Melanocyte of skin (primary cell): ENCODE measurements around the gene SH2D2A. TPM values are rescaled to one million over a fixed set of nuclear protein-coding genes. Genes with fewer than 3 reads are reported as not detected.

Experiments
- total RNA-seq, 2 donors: library from RNA; depleted of rRNA; stranded (reverse); fragments of >200 nt; gene quantifications; 2 replicates each; pipeline ENCODE4 v1.2.3, GENCODE V29; 2012

SH2D2A gene
- total RNA-seq, result not detected

DNA sequence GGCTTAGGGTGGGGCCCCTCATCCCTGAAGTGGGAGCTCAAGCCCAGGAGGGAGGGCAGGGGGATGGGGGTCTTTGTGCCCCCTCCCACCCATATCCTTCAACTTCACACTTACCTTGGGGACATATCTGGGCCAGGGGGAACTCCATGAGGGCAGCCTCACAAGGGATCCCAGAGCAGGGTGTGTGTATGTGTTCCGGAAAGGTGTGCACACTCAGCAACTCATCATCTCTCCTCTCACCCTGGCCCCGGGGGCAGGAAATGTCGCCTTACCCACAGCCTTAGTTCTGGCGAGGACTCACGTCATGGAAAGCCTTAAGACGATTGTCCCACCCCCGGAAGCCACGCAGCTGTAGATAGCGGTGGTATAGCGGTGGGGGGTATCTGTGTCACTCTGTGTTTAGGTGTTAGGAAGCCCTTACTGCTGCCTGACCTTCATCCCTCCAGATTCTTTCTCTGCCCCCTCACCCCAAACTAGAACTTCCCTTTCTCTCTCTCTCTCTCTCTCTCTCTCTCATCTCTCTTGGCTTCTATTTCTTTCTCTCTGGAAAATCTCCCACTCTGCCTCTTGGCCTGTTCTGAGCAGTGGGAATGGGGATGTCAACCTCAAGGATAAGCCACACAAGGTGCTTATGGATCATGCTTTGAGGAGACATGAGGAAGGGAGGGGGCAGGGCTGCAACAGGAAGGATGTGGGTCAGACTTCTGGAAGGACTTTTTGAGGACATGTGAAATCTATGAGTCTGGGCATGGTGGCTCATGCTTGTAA is at the start of gene SH2D2A:
SH2D2A (minus strand) TSS at position 288 of the 768 bp plus-strand sequence; CDS start at position 148, 140 bp downstream.

DNA sequence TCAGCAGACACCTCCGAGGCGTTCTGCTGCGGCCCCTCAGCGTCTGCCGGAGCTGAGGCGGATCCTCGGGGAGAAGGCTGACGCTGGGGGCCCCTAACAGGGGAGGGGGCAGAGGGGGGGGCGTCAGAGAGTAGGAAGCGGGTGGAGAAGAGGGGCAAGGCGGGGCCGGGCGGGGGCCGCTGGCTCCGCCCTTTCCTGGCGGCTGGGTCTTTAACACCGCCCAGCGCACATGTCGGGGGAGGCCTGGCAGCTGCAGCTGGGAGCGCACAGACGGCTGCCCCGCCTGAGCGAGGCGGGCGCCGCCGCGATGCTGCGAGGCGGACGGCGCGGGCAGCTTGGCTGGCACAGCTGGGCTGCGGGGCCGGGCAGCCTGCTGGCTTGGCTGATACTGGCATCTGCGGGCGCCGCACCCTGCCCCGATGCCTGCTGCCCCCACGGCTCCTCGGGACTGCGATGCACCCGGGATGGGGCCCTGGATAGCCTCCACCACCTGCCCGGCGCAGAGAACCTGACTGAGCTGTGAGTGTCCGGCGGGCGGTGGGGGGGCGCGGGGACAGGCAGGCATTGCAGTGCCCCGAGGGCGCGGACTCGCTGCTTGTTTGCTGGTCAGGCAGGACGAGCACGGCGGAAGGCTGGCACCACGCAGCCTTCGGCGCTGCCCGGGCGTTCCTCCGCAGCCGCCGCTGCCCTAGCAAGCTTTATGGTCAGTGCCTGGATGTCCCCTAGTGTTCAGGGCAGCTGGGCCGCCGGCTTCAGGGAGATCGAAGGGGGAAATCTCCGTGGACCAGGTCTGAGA is 44.2 kb upstream of the SH2D2A start, which contains the start of gene NTRK1:
NTRK1 (plus strand) TSS at position 238 of the 796 bp plus-strand sequence; CDS start at position 308, 70 bp downstream.

DNA sequence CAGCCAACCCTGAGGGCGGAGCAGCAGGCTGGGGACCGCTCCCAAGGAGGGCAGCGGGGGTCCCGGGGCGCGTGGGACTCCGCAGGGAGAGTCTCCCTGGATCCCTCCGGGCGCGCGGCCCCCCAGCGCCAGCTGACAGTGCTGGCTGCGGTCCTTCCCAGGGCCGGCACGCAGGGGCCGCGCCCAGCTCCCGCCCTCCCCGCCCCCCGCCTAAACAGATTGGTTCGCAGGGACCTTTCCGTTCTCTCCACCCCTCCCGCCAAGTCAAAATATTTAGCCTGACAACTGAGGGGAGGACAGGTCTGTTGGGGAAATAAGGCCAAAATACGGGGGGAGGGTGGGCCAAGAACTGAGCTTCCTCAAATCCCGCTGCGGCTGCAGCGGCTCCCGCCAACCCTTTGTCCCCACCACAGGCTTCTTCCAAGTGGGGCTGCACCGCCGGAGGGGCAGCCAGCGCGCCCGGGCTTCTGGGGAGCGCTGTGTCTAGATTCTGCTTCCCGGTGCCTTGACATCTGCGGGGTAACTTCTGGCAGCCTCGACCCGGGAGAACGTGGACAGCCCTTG is 42.4 kb upstream of the SH2D2A start, which contains the start of gene INSRR:
INSRR (minus strand) TSS at position 159 of the 564 bp plus-strand sequence. CDS start 496 bp downstream, outside the sequence.

DNA sequence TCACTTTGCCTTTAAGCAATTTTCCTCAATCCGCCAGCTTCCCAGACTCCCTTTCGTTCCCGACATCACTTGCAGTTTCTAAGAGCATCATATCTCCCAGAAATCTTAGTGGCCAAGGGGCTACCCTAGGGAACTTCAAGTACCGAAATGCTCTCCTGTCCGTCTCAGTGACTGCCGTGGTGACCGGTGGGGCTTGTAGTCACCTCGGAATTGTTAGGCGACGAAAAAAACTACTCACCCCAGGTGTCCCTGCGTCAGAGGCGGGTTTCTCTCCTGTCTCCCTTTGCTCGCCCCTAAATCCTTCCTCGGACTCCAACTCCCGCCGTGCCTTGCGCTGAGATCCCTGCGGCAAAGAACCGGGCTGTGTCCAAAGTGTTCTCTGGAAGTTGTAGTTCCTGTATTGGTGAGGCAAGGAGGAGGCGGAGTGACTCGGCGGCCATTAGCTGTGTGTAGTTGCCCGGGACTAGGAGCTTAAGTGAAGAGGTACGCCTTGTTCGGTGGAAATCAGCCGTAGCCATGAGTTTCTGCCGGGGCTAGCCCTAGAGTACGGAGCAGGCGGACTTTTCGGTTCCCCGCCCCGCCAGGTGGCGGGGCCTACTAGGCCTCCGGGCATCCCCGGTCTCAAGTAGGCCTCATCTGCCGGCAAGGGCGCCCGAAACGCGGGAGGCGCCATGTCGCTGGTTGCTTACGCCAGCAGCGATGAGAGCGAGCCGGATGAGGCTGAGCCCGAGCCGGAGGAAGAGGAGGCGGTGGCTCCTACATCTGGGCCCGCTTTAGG is 49.4 kb downstream of the SH2D2A start, which contains the start of gene PRCC:
PRCC (plus strand) TSS at position 435 of the 778 bp plus-strand sequence; CDS start at position 672, 237 bp downstream.

Other genes starting within 250 kb of the SH2D2A start
- gene IQGAP3, start 244.3 kb downstream of the SH2D2A start, total RNA-seq, result 10 to 100 TPM; 26.8 to 31.6 TPM
- gene TTC24, start 237.1 kb downstream of the SH2D2A start, total RNA-seq, result not detected
- gene NAXE, start 225.1 kb downstream of the SH2D2A start, total RNA-seq, result 100 to 1,000 TPM; 112 to 129 TPM
- 10 to 100 TPM; 18.2 to 26.6 TPM for gene GPATCH4, start 215.4 kb downstream of the SH2D2A start, total RNA-seq
- not detected for gene HAPLN2, start 197.4 kb downstream of the SH2D2A start, total RNA-seq
- 100 to 1,000 TPM in 1 of 2 donors, 10 to 100 TPM in 1; 25.0 to 131 TPM for gene BCAN, start 174.7 kb downstream of the SH2D2A start, total RNA-seq
- gene NES, start 139.4 kb downstream of the SH2D2A start, total RNA-seq, result 10 to 100 TPM; 14.8 to 26.6 TPM
- 1 to 10 TPM in 1 of 2 donors, not detected in 1; 1.7 TPM for gene CRABP2, start 111.3 kb downstream of the SH2D2A start, total RNA-seq
- 10 to 100 TPM in 1 of 2 donors, 1 to 10 TPM in 1; 7.3 to 15.1 TPM for gene METTL25B, start 88.4 kb downstream of the SH2D2A start, total RNA-seq
- gene ISG20L2, start 88.1 kb downstream of the SH2D2A start, total RNA-seq, result 10 to 100 TPM; 22.4 to 25.0 TPM
- gene MRPL24, start 75.8 kb downstream of the SH2D2A start, total RNA-seq, result 10 to 100 TPM; 37.5 to 42.0 TPM
- gene HDGF, start 65.2 kb downstream of the SH2D2A start, total RNA-seq, result 100 to 1,000 TPM; 125 to 176 TPM
- gene PRCC, start 49.3 kb downstream of the SH2D2A start, total RNA-seq, result 10 to 100 TPM; 20.0 to 22.0 TPM
- not detected for gene INSRR, start 42.3 kb upstream of the SH2D2A start, total RNA-seq
- gene NTRK1, start 44.0 kb upstream of the SH2D2A start, total RNA-seq, result under 1 TPM in 1 of 2 donors, not detected in 1; under 0.01 TPM
- not detected for gene PEAR1, start 76.9 kb upstream of the SH2D2A start, total RNA-seq
- not detected for gene LRRC71, start 103.8 kb upstream of the SH2D2A start, total RNA-seq
- 100 to 1,000 TPM; 101 to 119 TPM for gene ARHGEF11, start 228.9 kb upstream of the SH2D2A start, total RNA-seq